ENCODE results near the gene KLHDC10.
"Not testable (repeated sequence)": the region's sequence is repeated elsewhere in the genome, so short reads cannot be mapped to it uniquely, and the experiment has no call there.

Gene KLHDC10

GRCh38 chr7:130118294-130118693 lies 48.0 kb downstream of the KLHDC10 start:
- DNase-seq (ENCODE audit: low read depth in 2 of 2): no peak

DNA sequence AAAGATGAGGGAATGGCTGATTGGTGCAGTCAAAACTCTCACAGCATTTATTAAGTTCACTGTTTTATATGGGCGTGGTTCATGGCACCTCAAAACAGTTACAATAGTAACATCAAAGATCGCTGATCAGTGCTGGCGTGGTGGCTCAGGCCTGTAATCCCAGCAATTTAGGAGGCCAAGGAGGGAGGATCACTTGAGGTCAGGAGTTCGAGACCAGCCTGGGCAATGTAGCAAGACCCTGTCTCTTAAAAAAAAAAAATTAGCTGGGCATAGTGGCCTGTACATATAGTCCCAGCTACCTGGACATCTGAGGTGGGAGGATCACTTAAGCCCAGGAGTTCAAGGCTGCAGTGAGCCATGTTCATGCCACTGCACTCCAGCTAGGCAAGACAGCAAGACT lies 48.5 kb downstream of the KLHDC10 start:
- DNase-seq (ENCODE audit: low read depth in 2 of 2): no peak

GRCh38 chr7:130123501-130123900 lies 53.2 kb downstream of the KLHDC10 start:
- no peak for DNase-seq (ENCODE audit: low read depth in 2 of 2)

- no peak for DNase-seq (ENCODE audit: low read depth in 2 of 2)
Observed at GRCh38 chr7:130124711-130125110, 54.4 kb downstream of the KLHDC10 start.

DNA sequence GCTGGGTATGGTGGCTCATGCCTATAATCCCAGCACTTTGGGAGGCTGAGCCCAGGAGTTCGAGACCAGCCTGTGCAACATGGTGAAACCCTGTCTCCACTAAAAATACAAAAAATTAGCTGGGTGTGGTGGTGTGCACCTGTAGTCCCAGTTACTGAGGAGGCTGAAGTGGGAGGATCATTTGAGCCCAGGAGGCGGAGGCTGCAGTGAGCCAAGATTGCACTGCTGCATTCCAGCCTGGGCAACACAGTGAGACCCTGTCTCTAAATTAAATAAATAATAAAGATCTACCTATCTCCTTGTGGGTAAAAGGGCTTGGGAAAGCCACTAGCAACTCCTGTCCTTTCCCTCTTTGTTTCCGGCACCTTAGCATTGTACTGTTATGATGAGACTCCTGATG lies 56.5 kb downstream of the KLHDC10 start:
- DNase-seq (ENCODE audit: low read depth in 2 of 2): not testable (repeated sequence)

- no peak for DNase-seq (ENCODE audit: low read depth in 2 of 2)
Observed at GRCh38 chr7:130127404-130127803, 57.1 kb downstream of the KLHDC10 start.

GRCh38 chr7:130127821-130128317 lies 57.5 kb downstream of the KLHDC10 start:
- DNase-seq (ENCODE audit: low read depth in 2 of 2): no peak

GRCh38 chr7:130129011-130129411 lies 58.7 kb downstream of the KLHDC10 start:
- DNase-seq (ENCODE audit: low read depth in 2 of 2): no peak

DNA sequence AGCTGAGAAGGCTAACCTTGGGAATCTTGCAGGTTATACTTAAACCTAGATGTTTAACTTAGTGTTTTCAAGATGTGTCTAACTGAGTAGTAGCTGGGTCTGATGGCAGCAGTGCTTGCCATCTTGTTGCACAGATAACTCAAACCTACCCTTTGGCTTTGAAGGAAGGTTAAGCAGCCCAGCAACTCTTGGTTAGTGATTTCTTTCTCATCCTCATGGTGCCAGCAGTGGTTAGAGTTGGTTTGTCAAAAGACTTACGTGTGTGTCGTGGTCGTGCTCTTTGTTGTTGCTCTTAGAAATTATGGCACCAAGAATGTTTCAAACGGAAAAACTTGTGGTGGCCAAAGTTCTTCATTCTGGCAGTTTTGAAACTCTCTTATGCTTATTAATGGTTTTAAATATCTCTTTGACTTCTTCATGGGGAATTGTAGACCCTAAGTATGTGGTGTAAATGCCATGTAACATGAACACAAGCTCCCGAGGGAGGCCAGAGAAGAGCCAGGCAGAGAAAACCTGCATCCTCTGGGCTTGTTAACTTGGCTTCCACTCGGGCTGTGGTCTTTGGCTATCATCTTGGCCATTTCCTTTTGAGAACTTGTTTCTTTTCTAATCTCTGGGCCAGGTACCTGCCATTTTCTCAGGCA lies 61.0 kb downstream of the KLHDC10 start:
- no peak for DNase-seq (ENCODE audit: low read depth in 2 of 2)

GRCh38 chr7:130131964-130132875 lies 61.9 kb downstream of the KLHDC10 start:
- DNase-seq (ENCODE audit: low read depth in 2 of 2): no peak

DNA sequence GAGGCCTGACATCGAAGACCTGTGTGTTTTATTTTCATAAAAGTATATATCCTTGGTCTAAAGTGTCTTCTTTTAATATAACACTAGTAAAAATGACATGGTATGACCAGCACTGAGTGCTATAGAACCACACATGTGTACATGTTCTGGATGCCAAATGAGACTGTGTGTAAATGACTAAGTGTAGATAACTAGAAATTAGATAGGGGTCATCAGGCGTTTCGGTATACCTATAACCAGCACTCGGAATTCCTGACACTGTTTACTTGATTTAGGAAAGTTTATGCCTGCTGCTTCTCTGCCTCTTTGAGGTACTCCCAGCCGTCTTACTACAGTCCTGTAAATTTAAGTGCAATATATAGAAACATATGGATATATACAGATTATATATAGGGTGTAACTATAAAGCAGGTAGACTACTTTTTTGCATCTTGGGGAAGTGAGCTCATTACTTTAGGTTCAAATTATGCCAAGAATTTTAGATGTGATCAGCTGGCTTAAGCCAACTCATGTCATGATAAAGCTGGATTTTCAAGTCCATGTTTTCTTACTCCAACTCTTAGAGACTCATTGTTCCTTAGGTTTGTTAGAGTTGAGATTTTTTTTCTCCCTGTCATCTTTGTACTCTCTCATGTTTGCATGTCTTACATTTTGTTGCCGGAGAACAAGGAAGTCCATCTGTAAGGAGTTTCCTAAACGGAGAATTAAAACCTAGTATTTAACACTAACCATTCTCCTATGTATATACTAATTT lies 62.9 kb downstream of the KLHDC10 start:
- DNase-seq (ENCODE audit: low read depth in 2 of 2): no peak

- no peak for DNase-seq (ENCODE audit: low read depth in 2 of 2)
Observed at GRCh38 chr7:130134106-130134636, 63.8 kb downstream of the KLHDC10 start.

DNA sequence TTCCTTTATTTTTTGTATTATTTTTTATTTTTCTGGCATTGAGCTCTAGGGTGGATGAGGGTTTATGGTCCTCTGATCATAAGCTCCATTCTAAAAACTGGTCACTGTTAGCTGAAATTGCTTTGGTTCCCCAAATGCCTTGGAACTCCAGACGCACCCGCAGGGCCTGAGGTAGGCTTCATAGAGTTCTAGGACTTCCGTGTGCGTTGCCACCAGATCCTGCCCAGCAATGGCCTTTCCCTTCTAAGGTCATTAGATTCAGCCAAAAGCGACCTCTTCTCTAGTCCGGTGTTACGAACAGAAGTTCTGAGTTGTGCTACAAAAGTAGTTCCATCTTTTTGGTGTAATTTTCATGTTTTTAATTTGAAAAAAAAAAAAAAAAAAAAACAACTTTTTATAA lies 64.4 kb downstream of the KLHDC10 start:
- DNase-seq (ENCODE audit: low read depth in 2 of 2): no peak

DNA sequence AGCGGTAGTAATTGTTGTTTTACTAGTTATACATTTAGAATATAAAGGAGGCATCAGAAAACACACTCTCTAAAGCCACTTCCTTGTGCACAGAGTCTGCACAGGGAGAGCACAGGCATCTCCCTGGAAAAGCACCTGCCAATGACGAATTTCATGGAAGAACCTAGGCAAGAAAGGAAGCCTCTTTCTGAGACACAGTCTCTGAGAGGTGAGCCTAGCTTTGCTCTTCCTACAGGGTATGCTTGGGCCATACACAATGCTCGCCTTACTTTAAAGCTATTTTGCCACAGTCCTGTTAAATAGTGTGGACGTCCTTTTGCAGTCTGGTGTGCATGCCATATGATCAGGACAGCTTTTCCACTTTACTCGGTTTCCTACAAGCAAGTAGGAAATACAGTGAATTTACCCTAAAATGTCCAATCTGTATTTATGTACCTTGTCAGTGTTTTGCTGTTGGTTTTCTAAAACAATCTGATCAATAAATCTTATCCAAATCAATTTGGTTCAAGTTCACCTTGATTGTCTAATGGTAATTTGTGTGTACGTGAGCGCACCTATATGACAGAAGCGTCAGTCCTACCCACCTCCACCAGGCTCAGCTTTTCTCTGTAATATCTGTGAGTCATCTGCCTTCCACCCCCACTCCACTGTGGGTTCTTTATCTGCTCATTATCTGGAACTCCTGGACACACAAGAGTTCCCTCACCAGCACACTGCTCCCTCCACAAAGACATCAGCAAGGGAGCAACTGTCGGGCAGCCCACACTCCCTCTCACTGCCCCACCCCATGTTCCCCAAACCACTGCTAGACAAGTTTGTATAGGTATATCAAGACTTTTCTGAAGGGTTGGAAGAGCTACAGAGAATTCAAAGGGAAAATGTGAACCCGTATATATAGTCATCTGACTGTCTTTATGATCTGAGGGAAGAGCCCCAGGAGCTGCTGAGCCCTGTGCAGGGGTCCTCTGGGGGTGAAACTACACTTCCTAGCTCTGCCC lies 65.2 kb downstream of the KLHDC10 start:
- DNase-seq (ENCODE audit: low read depth in 2 of 2): no peak

GRCh38 chr7:130136579-130137167 lies 66.3 kb downstream of the KLHDC10 start:
- no peak for DNase-seq (ENCODE audit: low read depth in 2 of 2)

- DNase-seq (ENCODE audit: low read depth in 2 of 2): no peak
Observed at GRCh38 chr7:130137207-130137606, 66.9 kb downstream of the KLHDC10 start.

- DNase-seq (ENCODE audit: low read depth in 2 of 2): no peak
Observed at GRCh38 chr7:130139193-130139960, 69.0 kb downstream of the KLHDC10 start.

DNA sequence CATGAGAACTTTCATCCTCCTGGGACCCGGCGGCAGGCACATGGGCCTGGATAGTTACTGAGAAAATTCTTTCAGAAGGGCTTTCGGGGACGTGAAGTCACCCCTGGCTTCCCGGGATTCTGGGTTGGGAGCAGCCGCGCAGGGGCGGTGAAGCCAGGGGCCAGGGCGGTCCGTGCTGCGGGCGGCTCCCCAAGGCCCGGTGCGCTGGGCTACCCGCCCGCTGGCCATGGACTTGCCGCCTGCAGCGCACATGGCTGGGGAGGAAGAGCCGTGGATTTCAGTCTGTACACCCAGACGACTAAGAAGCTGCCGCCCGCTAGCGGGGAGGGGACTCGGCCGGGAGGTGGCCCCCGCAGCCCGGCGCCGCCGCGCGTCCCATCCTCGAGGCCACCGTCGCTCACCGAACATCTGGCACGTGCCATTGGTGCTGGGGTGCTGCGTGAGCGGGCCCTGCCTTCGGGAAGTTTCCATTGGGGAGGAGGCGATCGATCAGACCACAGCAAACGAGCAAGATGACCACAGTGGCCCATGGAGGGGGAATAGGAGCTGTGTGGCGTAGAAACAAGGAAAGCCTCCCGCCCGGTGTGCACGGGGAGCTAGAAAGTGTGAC lies 70.3 kb downstream of the KLHDC10 start:
- DNase-seq (ENCODE audit: low read depth in 2 of 2): no peak
